ENCODE results near the gene ZFP36L1.

DNA sequence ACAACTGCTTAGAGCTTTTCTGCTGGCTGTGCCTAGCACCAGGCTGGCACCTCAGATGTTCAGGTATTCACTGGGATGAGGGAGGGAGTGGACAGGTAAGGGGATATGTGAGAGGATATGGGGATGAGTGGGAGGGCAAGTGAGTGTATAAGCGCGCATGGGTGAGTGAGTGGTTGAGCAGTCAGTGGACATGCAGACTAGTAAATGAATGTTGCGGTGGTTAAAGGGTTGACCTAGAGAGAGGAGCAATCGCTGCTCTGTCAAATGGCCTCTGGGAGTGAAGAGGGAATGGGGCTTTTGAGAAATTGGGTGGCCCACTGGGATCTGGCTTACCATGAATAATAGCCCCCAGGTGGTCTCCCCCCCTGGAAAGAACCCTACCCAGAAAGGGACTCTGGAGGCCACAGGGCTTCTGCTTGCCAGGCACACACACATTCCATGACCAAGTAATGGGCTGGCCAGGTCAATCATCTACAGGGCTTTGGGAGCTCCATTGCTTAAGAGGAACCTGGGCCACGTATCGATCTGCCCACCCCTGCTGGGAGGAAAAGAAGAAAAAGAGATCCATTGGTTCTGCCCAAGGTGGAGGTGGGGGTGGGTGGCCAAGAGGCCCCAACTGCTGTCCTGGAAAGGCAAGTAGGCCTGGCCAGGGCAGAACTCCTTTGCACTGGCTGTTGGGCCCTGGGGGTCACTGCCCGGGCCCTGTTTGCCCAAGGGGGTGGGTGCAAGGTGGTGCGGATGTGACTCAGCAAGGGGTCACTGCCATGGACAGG lies 30.8 kb upstream of the ZFP36L1 start:
- TF ChIP-seq, protein P1, sequence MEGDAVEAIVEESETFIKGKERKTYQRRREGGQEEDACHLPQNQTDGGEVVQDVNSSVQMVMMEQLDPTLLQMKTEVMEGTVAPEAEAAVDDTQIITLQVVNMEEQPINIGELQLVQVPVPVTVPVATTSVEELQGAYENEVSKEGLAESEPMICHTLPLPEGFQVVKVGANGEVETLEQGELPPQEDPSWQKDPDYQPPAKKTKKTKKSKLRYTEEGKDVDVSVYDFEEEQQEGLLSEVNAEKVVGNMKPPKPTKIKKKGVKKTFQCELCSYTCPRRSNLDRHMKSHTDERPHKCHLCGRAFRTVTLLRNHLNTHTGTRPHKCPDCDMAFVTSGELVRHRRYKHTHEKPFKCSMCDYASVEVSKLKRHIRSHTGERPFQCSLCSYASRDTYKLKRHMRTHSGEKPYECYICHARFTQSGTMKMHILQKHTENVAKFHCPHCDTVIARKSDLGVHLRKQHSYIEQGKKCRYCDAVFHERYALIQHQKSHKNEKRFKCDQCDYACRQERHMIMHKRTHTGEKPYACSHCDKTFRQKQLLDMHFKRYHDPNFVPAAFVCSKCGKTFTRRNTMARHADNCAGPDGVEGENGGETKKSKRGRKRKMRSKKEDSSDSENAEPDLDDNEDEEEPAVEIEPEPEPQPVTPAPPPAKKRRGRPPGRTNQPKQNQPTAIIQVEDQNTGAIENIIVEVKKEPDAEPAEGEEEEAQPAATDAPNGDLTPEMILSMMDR (IDR thresholded peaks at IDR 0.05): no peak
- TF ChIP-seq POLR2A (IDR thresholded peaks at IDR 0.05) (no peak), POLR2AphosphoS5 (IDR thresholded peaks at IDR 0.05) (no peak)
